Measurements from ENCODE around the gene HBG1.

DNA sequence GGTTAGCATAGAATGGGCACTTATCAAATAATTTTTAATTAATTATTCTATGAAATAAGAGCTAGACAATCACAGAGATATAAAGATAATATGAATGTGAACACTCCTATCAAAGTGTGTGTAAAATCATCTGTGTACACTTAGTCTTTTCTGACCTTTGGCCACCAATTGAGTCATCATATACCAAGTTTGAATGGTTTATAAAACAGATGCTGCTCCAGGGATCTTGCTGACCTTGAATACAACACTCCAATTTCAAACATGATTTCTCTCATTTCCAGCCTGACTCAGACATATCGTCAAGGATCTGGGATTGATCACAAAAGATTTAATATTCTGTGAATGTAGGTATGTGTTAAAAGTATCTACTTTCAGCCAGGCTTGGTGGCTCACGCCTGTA is 46.3 kb downstream of the HBG1 start:
- TF ChIP-seq SIN3A (IDR thresholded peaks at IDR 0.05; ENCODE audit: borderline replicate concordance, insufficient read depth, low read length) (no peak), POLR2AphosphoS5 (IDR thresholded peaks at IDR 0.05; ENCODE audit: low read depth, low read length) (no peak), TAF1 (IDR thresholded peaks at IDR 0.05; ENCODE audit: borderline replicate concordance, insufficient read depth, low read length) (no peak), FOXP2 (optimal IDR thresholded peaks at IDR 0.05; ENCODE audit: borderline replicate concordance, extremely low read depth, extremely low read length, insufficient read depth) (no peak)
- TF ChIP-seq, protein P1, sequence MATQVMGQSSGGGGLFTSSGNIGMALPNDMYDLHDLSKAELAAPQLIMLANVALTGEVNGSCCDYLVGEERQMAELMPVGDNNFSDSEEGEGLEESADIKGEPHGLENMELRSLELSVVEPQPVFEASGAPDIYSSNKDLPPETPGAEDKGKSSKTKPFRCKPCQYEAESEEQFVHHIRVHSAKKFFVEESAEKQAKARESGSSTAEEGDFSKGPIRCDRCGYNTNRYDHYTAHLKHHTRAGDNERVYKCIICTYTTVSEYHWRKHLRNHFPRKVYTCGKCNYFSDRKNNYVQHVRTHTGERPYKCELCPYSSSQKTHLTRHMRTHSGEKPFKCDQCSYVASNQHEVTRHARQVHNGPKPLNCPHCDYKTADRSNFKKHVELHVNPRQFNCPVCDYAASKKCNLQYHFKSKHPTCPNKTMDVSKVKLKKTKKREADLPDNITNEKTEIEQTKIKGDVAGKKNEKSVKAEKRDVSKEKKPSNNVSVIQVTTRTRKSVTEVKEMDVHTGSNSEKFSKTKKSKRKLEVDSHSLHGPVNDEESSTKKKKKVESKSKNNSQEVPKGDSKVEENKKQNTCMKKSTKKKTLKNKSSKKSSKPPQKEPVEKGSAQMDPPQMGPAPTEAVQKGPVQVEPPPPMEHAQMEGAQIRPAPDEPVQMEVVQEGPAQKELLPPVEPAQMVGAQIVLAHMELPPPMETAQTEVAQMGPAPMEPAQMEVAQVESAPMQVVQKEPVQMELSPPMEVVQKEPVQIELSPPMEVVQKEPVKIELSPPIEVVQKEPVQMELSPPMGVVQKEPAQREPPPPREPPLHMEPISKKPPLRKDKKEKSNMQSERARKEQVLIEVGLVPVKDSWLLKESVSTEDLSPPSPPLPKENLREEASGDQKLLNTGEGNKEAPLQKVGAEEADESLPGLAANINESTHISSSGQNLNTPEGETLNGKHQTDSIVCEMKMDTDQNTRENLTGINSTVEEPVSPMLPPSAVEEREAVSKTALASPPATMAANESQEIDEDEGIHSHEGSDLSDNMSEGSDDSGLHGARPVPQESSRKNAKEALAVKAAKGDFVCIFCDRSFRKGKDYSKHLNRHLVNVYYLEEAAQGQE (IDR thresholded peaks at IDR 0.05; ENCODE audit: insufficient read depth in 1 of 2, low read depth in 2 of 2, low read length in 2 of 2), result no peak

Data from PFSK-1 (cell line).